GM18508 (cell line): ENCODE measurements around the gene PPP1R3D.

Experiments
- ATAC-seq: cut with Tn5 transposase; IDR thresholded peaks from one replicate; pipeline ENCODE4 v1.9.1; 2021; ENCODE audit warnings: moderate number of reproducible peaks; ENCODE audit not compliant: insufficient read depth, unreplicated experiment

PPP1R3D gene

DNA sequence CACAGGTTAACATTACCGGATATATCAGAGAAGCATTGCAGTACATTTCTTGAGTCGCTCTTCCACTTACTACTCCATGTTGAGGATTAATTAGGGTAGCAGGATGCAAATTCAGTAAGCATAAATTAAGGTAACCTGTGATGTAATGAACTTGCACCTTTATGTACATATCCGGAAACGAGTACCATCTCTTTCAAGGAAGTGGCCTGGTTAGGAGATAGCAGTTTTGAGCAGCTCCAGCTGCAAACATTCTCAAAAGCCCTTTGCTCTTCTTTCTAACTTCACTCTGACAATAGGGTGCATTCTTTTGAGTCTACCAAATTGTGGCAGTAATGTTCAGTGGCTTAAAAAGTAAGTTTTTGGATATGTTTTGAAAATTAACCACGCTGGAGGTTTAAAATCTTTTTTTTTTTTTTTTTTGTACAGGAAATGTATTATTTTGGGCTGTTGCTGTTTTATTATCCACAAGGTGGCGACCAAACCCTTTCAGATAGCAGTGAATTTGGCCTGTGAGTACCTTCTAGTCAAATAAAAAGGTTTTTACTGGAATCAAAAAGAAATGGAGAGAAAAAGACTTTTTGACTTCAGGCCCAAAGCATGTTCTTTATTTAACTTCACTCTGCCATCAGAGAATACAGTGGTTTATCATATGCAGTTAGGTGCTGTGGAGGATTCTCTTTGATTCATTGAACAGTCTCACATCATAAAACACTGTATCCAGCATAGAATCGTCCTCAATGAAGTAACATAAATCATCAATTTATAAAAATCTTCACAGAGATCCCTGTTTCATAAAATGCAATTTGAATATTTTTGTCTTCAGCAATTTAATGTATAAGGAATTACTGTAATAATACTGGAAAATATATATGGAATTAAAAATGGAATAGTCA, 9.0 kb upstream of the PPP1R3D start:
- peak; percentile 42 for ATAC-seq

GRCh38 chr20:59948212-59948611, 8.1 kb upstream of the PPP1R3D start:
- no peak for ATAC-seq

GRCh38 chr20:59947376-59947775, 7.3 kb upstream of the PPP1R3D start:
- no peak for ATAC-seq

DNA sequence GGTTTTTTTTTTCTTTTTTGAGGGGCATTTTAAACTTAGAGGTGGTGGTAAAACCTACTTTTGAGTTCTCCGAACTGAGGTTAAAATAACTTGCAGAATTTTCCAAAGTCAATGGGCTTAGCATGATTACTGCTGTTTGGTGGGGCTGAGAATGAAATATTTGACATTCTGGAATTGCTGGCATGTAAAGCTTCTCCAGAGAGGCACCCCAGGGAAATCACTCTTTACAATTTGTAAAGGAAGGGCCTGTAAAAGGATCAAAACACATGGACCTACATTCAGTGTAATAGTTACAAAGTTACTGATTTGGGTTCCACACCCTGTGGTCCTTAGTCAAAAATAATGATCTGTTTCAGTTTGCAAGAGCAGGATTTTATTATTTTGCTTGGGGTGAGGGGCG, 5.6 kb upstream of the PPP1R3D start:
- no peak for ATAC-seq

DNA sequence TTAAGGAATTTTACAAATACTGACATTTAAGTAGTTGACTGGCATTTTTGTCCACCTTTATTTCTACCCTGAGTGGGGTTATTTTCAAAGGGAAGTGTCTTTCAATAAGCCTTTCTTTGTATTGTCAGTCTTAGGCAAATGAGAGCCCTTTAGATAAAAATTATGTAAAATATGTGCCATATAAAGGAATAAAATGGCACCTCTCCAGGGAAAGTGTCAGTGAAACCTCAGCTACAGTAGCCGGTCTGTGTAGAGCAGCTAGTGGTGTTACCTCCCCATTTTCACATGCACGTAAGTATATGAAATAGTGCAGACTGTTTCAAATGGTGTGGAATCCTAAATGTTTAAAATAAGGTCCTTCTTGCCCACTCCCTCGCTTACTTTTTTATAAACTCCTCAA, 5.1 kb upstream of the PPP1R3D start:
- no peak for ATAC-seq

DNA sequence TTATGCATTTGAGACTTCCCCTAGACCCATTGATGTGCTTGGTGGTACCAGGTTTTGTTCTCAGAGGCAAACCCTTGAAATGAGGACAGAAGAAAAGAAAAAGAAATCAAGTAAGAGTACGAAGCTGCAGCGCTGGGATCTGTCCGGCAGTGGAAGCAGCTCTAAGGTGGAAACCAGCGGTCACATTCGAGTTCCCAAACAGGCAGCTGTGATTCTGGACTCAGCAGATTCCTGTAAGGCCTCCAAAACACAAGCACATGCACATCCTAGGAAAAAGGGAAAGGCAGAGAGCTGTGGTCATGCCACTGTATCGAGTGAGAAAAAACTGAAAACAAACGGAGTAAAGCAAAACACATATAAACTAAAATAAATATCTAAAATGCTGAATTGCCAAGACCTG, 4.6 kb upstream of the PPP1R3D start:
- ATAC-seq: no peak

DNA sequence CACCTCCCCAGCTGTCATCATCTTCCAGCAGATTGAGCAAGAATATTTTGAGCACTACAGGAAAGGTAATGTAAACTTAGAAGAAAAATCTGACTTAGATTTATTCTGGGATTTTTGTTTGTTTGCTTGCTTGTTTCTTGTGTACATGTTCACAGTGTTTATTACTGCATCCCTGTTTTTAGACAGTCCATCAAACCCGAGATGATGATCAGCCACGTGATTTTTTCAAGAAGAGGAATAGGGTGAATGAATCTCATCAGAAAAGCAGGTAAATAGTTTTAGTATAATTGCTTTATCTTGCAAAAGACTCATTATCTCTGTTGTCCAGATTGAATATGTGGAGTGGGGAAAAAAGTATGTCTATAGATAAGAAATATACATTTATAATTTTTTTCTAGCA, 2.1 kb upstream of the PPP1R3D start:
- no peak for ATAC-seq

DNA sequence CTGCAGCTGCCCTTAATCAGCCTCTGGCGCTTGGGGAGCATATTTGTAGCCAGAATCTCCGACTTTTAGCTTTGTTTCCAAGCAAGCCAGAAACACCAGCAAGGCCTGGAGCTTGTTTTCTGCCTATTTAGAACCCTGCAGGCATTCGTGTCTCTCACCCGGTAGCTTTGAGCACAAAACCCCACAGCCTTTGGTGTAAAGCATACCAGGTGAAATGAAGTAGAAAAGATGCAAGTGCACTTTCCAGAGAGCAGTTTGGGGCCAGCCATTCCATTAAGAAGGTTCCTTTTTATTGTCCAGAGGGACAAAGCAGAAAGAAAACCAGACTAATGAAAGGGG, 820 bp upstream of the PPP1R3D start:
- ATAC-seq: no peak

- ATAC-seq: peak; percentile 19
Observed at GRCh38 chr20:59939879-59940128, 301 bp downstream of the PPP1R3D start.

DNA sequence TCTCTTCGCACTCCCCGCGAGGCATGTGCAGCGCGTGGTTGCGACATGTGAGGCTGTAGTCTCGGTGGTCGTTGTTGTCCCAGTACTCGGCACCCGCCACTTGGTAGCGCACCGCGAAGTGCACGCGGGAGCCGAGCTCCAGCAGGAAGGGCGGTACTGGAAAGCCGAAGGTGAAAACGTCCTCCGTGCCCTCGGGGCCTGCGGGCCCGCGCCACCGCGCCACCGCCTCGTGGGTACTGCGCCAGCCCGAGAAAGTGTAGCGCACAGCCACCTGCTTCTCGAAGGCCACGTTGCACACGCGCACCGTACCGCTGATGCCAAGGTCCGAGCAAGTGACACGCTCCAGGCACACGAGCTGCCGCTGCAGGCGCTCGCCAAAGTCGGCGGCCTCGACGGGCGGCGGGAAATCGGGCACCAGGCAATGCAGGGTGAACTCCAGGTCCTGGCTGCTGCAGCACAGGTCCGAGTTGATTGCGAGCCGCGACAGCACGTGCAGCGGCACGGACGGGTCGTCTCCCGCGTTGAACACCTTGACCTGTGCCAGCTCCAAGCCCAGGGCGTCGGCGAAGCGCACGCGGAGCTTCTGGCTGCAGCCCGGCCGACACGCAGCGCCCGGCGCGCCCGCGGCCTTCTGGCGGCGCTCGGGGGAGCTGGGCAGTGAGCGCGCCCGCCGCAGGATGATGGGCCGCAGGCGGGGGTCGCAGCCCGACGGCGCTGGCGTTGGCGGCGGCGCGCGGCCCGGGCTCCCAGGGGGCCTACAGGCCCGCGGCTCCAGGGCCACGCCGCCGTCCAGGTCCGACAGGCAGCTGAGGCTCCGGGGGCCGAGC, 840 bp downstream of the PPP1R3D start:
- no peak for ATAC-seq

- no peak for ATAC-seq
Observed at GRCh38 chr20:59938696-59939051, 1.4 kb downstream of the PPP1R3D start.

DNA sequence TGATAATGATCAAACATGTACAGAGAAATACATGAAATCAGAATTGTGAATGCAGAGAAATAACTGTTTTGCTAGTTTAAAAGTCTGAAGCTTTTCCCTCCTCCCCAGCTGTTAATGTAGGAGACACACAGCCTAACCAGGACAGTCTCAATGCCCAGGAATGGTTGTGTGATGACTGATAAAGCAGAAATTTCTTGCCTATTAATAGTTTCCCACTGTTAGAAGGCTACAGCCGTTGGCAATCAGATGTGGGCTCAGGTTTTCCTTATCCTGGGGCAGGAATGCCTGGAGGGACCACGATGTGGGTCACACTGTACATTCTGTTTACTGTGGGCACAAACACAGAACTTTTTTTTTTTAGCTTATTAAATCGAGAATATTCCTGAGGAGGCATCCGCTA, 1.9 kb downstream of the PPP1R3D start:
- no peak for ATAC-seq

DNA sequence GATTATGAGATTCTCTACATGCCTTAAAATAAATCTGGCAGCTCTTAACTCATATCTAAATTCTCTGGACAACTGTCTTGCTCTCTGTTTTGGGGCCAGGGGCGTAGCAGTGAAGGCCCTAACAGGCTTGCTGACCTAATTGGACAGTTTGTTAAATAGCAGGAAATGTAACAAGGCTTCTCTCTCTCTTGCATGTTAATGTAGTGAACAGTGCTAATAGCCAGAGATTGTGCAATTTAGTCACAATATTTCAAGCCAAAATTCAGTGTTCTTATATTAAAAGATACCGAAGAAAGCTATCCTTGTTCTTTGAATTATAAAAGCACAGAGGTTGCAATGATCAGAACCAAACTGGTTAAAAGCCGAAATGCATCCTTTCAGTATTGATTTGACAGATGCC, 3.0 kb downstream of the PPP1R3D start:
- ATAC-seq: no peak

GRCh38 chr20:59936409-59936808, 3.7 kb downstream of the PPP1R3D start:
- no peak for ATAC-seq

DNA sequence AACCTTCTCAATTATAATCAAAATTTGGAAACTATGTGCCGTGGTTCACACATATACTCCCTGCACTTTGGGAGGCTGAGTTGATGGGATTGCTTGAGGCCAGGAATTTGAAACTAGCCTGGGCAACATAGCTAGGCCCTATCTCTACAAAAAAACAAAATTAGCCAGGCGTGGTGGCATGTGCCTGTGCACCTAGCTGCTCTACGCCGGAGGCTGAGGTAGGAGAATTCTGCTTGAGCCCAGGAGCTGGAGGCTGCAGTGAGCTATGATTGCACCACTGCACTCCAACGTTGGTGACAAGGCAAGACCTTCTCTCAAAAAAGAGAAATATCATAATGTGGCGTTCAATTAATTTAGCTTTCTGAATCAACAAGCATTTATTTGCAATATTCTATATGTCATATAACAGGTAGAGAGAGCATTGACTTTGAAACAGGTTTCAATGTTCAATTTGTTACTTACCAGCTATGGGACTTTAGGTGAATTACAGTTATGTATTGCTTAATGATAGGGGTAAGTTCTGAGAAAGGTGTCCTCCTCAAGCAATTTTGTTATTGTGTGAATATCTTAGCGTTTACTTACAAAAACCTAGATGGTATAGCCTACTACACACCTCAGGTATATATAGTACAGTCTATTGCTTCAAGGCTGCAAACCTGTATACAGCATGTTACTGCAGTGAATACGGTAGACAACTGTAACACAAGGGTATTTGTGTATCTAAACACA, 4.5 kb downstream of the PPP1R3D start:
- no peak for ATAC-seq

DNA sequence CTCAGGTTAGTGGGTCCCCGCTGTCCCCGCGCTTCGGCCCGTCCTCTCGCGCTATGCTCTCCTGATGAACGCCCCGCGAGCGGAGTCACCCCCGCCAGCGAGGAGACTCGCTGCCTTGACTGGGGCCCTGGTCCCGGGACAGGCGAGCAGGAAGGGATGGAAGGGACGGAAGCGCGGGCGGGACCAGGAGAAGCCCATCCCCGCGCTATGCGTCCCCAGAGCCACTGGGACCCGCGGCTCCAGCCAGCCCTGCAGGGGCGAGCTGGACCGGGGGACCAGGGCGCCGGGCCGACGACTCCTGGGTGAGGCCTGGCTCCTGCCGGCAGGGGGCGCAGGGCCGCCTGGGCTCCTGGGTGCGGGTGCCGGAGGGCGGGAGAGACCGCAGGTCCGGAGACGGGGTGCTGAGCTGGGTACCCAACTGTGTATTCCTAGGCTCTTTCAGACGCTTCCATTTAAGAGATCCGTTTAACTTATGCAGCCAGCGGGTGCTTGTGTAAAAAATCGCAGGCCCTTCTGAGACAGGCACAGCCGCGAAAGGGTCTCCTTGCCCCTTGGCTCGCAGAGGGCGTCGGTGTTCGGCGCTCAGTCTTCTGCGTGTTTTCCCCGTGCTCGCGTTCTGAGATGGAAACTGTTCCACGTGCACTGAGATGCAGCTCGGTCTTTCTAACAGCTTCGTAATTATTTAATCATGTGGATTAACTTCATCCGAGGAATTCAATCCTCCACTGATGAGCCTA, 6.1 kb downstream of the PPP1R3D start:
- no peak for ATAC-seq

- ATAC-seq: no peak
Observed at GRCh38 chr20:59933296-59933848, 6.7 kb downstream of the PPP1R3D start, which contains the start of gene SYCP2. Gene SYCP2, minus strand, starts transcription at chr20:59933637. Its CDS starts 11,224 bp downstream, at chr20:59922413.

GRCh38 chr20:59932616-59933295, 7.3 kb downstream of the PPP1R3D start:
- ATAC-seq: no peak

GRCh38 chr20:59931511-59932312, 8.4 kb downstream of the PPP1R3D start:
- no peak for ATAC-seq
